Erythroblast (primary cell): ENCODE results near the gene RPRD1B.

Source experiments
- GATA1 ChIP-seq: IDR thresholded peaks from 2 replicates; pipeline ENCODE4 v1.6.1; 2011; ENCODE audit warnings: low read depth, mild to moderate bottlenecking, control low read depth, low read length, moderate library complexity
- POLR2A ChIP-seq: IDR thresholded peaks from 2 replicates; pipeline ENCODE4 v1.6.1; 2011; ENCODE audit warnings: mild to moderate bottlenecking, low read length

DNA sequence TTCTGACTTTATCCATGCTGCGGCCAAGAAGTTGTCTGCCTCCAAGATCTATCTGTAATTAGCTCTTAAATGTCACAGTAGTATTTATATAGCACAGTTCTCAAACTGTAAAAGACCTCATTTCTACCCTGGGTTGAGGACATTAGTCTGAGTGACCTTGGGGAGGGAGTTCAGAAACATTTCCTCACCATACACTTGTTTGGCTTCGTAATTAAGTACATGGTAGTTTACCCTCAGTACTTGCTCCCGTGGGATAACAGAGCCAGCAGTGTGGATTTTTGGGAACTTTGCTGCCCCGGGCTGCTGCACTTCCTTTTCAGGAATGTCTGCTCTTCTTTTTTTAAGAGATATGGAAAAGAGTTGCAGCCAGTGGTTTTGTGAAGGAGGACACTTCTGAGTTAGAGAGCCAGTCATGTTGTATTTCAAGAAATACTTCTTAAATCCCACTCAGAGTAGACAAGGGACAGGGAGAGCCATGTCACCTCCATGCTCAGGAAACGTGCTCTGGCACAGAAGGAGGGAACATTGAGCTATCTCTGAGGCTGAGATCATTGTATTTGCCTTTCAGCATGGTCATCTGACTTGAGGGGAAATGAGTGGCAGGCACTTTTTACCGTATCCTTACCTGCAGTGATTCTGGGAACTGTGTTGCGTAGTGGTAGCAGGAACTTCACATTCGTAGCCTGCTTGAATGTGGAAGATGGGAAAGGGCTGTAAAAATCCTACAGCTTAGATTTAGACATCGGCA is 33.6 kb downstream of the RPRD1B start:
- TF ChIP-seq POLR2A: no peak
- no peak for TF ChIP-seq GATA1
